C4-2B (cell line): ENCODE measurements around the gene TMEM259.

Source experiments
- ZFX ChIP-seq: fragments of 450-650 bp; IDR thresholded peaks from 2 replicates; pipeline ENCODE4 v1.6.1; 2017
- TF ChIP-seq, protein P1 (sequence below): fragments of 450-650 bp; conservative IDR thresholded peaks from 2 replicates; pipeline ENCODE4 v1.5.1; 2017; ENCODE audit warnings: mild to moderate bottlenecking

DNA sequence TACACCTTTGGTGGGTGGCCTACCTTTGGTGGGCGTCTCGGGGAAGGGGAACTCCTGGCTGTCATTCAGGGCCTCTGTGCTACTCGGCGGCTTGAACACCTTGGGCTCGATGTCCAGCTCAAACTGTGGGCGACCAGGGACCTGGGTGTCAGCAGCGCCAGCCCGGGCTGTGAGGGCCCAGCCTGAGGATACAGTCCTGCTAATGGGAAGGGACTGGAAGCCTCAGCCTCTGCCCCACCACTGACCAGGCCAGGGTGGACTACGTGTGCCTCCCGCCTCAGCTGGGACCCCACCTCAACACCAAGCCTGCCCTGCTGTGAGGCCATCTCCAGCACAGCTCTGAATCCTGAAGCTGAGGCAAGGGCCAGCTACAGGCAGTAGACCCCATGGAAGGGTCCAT, 7.7 kb downstream of the TMEM259 start:
- TF ChIP-seq, protein P1, sequence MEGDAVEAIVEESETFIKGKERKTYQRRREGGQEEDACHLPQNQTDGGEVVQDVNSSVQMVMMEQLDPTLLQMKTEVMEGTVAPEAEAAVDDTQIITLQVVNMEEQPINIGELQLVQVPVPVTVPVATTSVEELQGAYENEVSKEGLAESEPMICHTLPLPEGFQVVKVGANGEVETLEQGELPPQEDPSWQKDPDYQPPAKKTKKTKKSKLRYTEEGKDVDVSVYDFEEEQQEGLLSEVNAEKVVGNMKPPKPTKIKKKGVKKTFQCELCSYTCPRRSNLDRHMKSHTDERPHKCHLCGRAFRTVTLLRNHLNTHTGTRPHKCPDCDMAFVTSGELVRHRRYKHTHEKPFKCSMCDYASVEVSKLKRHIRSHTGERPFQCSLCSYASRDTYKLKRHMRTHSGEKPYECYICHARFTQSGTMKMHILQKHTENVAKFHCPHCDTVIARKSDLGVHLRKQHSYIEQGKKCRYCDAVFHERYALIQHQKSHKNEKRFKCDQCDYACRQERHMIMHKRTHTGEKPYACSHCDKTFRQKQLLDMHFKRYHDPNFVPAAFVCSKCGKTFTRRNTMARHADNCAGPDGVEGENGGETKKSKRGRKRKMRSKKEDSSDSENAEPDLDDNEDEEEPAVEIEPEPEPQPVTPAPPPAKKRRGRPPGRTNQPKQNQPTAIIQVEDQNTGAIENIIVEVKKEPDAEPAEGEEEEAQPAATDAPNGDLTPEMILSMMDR, result no peak
- TF ChIP-seq ZFX, result no peak
